ENCODE results near the gene SSBP3.

DNA sequence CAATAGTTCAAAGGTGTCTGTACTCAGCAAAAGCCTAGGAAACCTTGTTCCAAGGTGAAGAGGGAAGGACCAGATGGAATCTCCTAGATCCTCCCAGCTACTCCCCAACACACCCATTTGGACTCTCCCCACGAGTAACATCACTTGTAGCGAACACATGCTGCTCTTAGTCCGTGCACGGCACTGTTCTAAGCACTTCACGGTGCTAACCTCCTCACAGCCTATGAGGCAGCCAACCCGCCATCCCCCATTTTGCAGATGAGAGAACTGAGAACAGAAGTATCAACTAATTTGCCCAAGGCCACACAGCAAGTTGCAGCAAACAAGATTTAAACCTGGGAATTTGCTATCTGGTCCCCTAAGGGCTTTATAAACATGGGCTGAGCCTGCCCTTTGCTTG, 182.0 kb downstream of the SSBP3 start:
- TF ChIP-seq POLR2A (IDR thresholded peaks at IDR 0.05), result no peak
- TF ChIP-seq, protein P1, sequence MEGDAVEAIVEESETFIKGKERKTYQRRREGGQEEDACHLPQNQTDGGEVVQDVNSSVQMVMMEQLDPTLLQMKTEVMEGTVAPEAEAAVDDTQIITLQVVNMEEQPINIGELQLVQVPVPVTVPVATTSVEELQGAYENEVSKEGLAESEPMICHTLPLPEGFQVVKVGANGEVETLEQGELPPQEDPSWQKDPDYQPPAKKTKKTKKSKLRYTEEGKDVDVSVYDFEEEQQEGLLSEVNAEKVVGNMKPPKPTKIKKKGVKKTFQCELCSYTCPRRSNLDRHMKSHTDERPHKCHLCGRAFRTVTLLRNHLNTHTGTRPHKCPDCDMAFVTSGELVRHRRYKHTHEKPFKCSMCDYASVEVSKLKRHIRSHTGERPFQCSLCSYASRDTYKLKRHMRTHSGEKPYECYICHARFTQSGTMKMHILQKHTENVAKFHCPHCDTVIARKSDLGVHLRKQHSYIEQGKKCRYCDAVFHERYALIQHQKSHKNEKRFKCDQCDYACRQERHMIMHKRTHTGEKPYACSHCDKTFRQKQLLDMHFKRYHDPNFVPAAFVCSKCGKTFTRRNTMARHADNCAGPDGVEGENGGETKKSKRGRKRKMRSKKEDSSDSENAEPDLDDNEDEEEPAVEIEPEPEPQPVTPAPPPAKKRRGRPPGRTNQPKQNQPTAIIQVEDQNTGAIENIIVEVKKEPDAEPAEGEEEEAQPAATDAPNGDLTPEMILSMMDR (IDR thresholded peaks at IDR 0.05), result no peak
